Measurements from ENCODE around the gene FLOT1.
"Not testable (repeated sequence)": the region's sequence is repeated elsewhere in the genome, so short reads cannot be mapped to it uniquely, and the experiment has no call there.

Gene FLOT1

GRCh38 chr6:30769853-30770524, 27.5 kb upstream of the FLOT1 start:
- TF ChIP-seq FOXP2 (optimal IDR thresholded peaks at IDR 0.05; ENCODE audit: control extremely low read depth, extremely low read length, insufficient read depth) (no peak), POLR2AphosphoS5 (IDR thresholded peaks at IDR 0.05; ENCODE audit: borderline replicate concordance, low read depth, low read length) (no peak), EZH2 (IDR thresholded peaks at IDR 0.05) (no peak)
- Histone ChIP-seq H3K36me3 (ENCODE audit: insufficient read depth, low read length) (no peaks in the 10 kb centered on the region), H3K9me3 (ENCODE audit: low read depth, low read length) (no peaks in the 10 kb centered on the region), H3K4me3 (no peak overlapping the region), H3K9ac (ENCODE audit: insufficient read length) (no peak overlapping the region), H3K27ac (no peak overlapping the region)
- no peak for DNase-seq (ENCODE audit: low read depth, low spot score)

GRCh38 chr6:30769088-30769852, 26.8 kb upstream of the FLOT1 start:
- Histone ChIP-seq H3K9me3 (ENCODE audit: low read depth, low read length) (no peaks in the 10 kb centered on the region), H3K27ac (no peak overlapping the region), H3K9ac (ENCODE audit: insufficient read length) (no peak overlapping the region), H3K36me3 (ENCODE audit: insufficient read depth, low read length) (no peaks in the 10 kb centered on the region), H3K4me3 (no peak overlapping the region)
- DNase-seq (ENCODE audit: low read depth, low spot score), result no peak
- TF ChIP-seq POLR2AphosphoS5 (IDR thresholded peaks at IDR 0.05; ENCODE audit: borderline replicate concordance, low read depth, low read length), result no peak
- no peak for TF ChIP-seq EZH2 (IDR thresholded peaks at IDR 0.05)
- TF ChIP-seq FOXP2 (optimal IDR thresholded peaks at IDR 0.05; ENCODE audit: control extremely low read depth, extremely low read length, insufficient read depth), result no peak

- no peak overlapping the region for H3K27ac ChIP-seq
- H3K36me3 ChIP-seq (ENCODE audit: insufficient read depth, low read length), result no peaks in the 10 kb centered on the region
- H3K4me3 ChIP-seq, result no peak overlapping the region
- no peak for TF ChIP-seq POLR2AphosphoS5 (IDR thresholded peaks at IDR 0.05; ENCODE audit: borderline replicate concordance, low read depth, low read length)
- no peak for TF ChIP-seq EZH2 (IDR thresholded peaks at IDR 0.05)
- TF ChIP-seq FOXP2 (optimal IDR thresholded peaks at IDR 0.05; ENCODE audit: control extremely low read depth, extremely low read length, insufficient read depth), result no peak
- no peak overlapping the region for H3K9ac ChIP-seq (ENCODE audit: insufficient read length)
- no peak for DNase-seq (ENCODE audit: low read depth, low spot score)
- H3K9me3 ChIP-seq (ENCODE audit: low read depth, low read length), result no peaks in the 10 kb centered on the region
Measured at GRCh38 chr6:30768634-30769087, 26.2 kb upstream of the FLOT1 start.

- Histone ChIP-seq H3K9me3 (ENCODE audit: low read depth, low read length) (no peaks in the 10 kb centered on the region), H3K4me3 (no peak overlapping the region), H3K9ac (ENCODE audit: insufficient read length) (no peak overlapping the region), H3K27ac (no peak overlapping the region), H3K36me3 (ENCODE audit: insufficient read depth, low read length) (no peaks in the 10 kb centered on the region)
- no peak for DNase-seq (ENCODE audit: low read depth, low spot score)
- TF ChIP-seq POLR2AphosphoS5 (IDR thresholded peaks at IDR 0.05; ENCODE audit: borderline replicate concordance, low read depth, low read length), result no peak
Measured at GRCh38 chr6:30767944-30768301, 25.4 kb upstream of the FLOT1 start.

- H3K4me3 ChIP-seq, result no peak overlapping the region
- H3K36me3 ChIP-seq (ENCODE audit: insufficient read depth, low read length), result no peaks in the 10 kb centered on the region
- no peak for DNase-seq (ENCODE audit: low read depth, low spot score)
- H3K27ac ChIP-seq, result no peak overlapping the region
- TF ChIP-seq POLR2AphosphoS5 (IDR thresholded peaks at IDR 0.05; ENCODE audit: borderline replicate concordance, low read depth, low read length) (no peak), EZH2 (IDR thresholded peaks at IDR 0.05) (no peak), FOXP2 (optimal IDR thresholded peaks at IDR 0.05; ENCODE audit: control extremely low read depth, extremely low read length, insufficient read depth) (no peak)
- H3K9ac ChIP-seq (ENCODE audit: insufficient read length), result no peak overlapping the region
- no peaks in the 10 kb centered on the region for H3K9me3 ChIP-seq (ENCODE audit: low read depth, low read length)
Measured at GRCh38 chr6:30767158-30767943, 24.9 kb upstream of the FLOT1 start.

- H3K9me3 ChIP-seq (ENCODE audit: low read depth, low read length), result no peaks in the 10 kb centered on the region
- TF ChIP-seq FOXP2 (optimal IDR thresholded peaks at IDR 0.05; ENCODE audit: control extremely low read depth, extremely low read length, insufficient read depth) (no peak), EZH2 (IDR thresholded peaks at IDR 0.05) (no peak), POLR2AphosphoS5 (IDR thresholded peaks at IDR 0.05; ENCODE audit: borderline replicate concordance, low read depth, low read length) (no peak)
- H3K9ac ChIP-seq (ENCODE audit: insufficient read length), result no peak overlapping the region
- DNase-seq (ENCODE audit: low read depth, low spot score), result no peak
- H3K4me3 ChIP-seq, result no peak overlapping the region
- no peak overlapping the region for H3K27ac ChIP-seq
- H3K36me3 ChIP-seq (ENCODE audit: insufficient read depth, low read length), result no peaks in the 10 kb centered on the region
Measured at GRCh38 chr6:30766461-30767157, 24.1 kb upstream of the FLOT1 start.

GRCh38 chr6:30765495-30765894, 23.0 kb upstream of the FLOT1 start:
- H3K4me3 ChIP-seq; H3K36me3 ChIP-seq (ENCODE audit: insufficient read depth, low read length); H3K9ac ChIP-seq (ENCODE audit: insufficient read length); DNase-seq (ENCODE audit: low read depth, low spot score); H3K9me3 ChIP-seq (ENCODE audit: low read depth, low read length); H3K27ac ChIP-seq: not testable (repeated sequence)

GRCh38 chr6:30764490-30765043, 22.1 kb upstream of the FLOT1 start:
- not testable (repeated sequence) for H3K4me3 ChIP-seq; H3K9me3 ChIP-seq (ENCODE audit: low read depth, low read length); H3K9ac ChIP-seq (ENCODE audit: insufficient read length); H3K27ac ChIP-seq; H3K36me3 ChIP-seq (ENCODE audit: insufficient read depth, low read length); DNase-seq (ENCODE audit: low read depth, low spot score)

All from SK-N-MC (cell line).